ENCODE data around the gene RBM28.

RBM28 gene

GRCh38 chr7:128349466-128349825, 5.7 kb upstream of the RBM28 start:
- H3K27me3 Mint-ChIP-seq: peaks cover 21% of the 10 kb centered on the region
- no peaks in the 10 kb centered on the region for H3K36me3 Mint-ChIP-seq
- no peaks in the 10 kb centered on the region for H3K4me1 Mint-ChIP-seq
- DNase-seq (ENCODE audit: low spot score in 2 of 2) (no peak), ATAC-seq (ENCODE audit: low read depth) (no peak)
- H3K27ac Mint-ChIP-seq: no peak overlapping the region
- no peaks in the 10 kb centered on the region for H3K9me3 Mint-ChIP-seq
- H3K4me3 Mint-ChIP-seq: no peak overlapping the region

- DNase-seq (ENCODE audit: low spot score in 2 of 2): no peak
These were observed 4.0 kb upstream of the RBM28 start for GRCh38 chr7:128347647-128348097.

DNA sequence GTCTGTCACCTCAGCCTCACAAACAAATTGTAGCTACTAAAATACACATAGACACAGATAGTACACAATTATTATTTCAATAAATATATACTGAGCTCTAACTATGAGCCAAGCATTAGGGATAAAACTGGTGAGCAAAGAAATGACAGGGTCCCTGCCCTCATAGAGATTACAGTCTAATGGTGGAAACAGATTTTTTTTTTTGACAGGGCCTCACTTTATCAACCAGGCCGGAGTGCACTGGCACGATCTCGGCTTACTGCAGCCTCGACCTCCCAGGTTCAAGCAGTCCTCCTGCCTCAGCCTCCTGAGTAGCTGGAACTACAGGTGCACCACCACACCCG, 695 bp upstream of the RBM28 start:
- peaks cover 6% of the 10 kb centered on the region for H3K27me3 Mint-ChIP-seq
- H3K27ac Mint-ChIP-seq: no peak overlapping the region

More at GRCh38 chr7:128347647-128348097, 4.0 kb upstream of the RBM28 start:
- Mint-ChIP-seq H3K27me3 (peaks cover 9% of the 10 kb centered on the region), H3K36me3 (no peaks in the 10 kb centered on the region), H3K27ac (no peak overlapping the region), H3K4me1 (peaks cover 4% of the 10 kb centered on the region), H3K4me3 (no peak overlapping the region), H3K9me3 (no peaks in the 10 kb centered on the region)
- no peak for ATAC-seq (ENCODE audit: low read depth)

GRCh38 chr7:128341733-128342132, 2.0 kb downstream of the RBM28 start:
- H3K9me3 Mint-ChIP-seq: no peaks in the 10 kb centered on the region
- peaks cover 15% of the 10 kb centered on the region for H3K36me3 Mint-ChIP-seq
- no peak for ATAC-seq (ENCODE audit: low read depth)
- H3K4me3 Mint-ChIP-seq: no peak overlapping the region
- DNase-seq (ENCODE audit: low spot score in 2 of 2): no peak
- peaks cover 20% of the 10 kb centered on the region for H3K4me1 Mint-ChIP-seq
- no peaks in the 10 kb centered on the region for H3K27me3 Mint-ChIP-seq
- no peak overlapping the region for H3K27ac Mint-ChIP-seq

More for the DNA sequence above, 695 bp upstream of the RBM28 start:
- Mint-ChIP-seq H3K9me3 (no peaks in the 10 kb centered on the region), H3K4me1 (peaks cover 20% of the 10 kb centered on the region), H3K4me3 (no peak overlapping the region), H3K36me3 (peaks cover 6% of the 10 kb centered on the region)
- no peak for ATAC-seq (ENCODE audit: low read depth)
- no peak for DNase-seq (ENCODE audit: low spot score in 2 of 2)

- no peaks in the 10 kb centered on the region for H3K27me3 Mint-ChIP-seq
- DNase-seq (ENCODE audit: low spot score in 2 of 2): no peak
- no peak for ATAC-seq (ENCODE audit: low read depth)
- H3K27ac Mint-ChIP-seq: no peak overlapping the region
- peaks cover 4% of the 10 kb centered on the region for H3K4me1 Mint-ChIP-seq
- H3K9me3 Mint-ChIP-seq: no peaks in the 10 kb centered on the region
- peaks cover 45% of the 10 kb centered on the region for H3K36me3 Mint-ChIP-seq
- no peak overlapping the region for H3K4me3 Mint-ChIP-seq
These were observed 8.0 kb downstream of the RBM28 start for GRCh38 chr7:128335730-128336129.

- no peak for DNase-seq (ENCODE audit: low spot score in 2 of 2)
- no peaks in the 10 kb centered on the region for H3K27me3 Mint-ChIP-seq
- H3K4me1 Mint-ChIP-seq: peaks cover 2% of the 10 kb centered on the region
- H3K9me3 Mint-ChIP-seq: no peaks in the 10 kb centered on the region
- H3K27ac Mint-ChIP-seq: no peak overlapping the region
- H3K36me3 Mint-ChIP-seq: peaks cover 43% of the 10 kb centered on the region
- ATAC-seq (ENCODE audit: low read depth): no peak
- no peak overlapping the region for H3K4me3 Mint-ChIP-seq
These were observed 19.4 kb downstream of the RBM28 start for GRCh38 chr7:128324368-128324680.

DNA sequence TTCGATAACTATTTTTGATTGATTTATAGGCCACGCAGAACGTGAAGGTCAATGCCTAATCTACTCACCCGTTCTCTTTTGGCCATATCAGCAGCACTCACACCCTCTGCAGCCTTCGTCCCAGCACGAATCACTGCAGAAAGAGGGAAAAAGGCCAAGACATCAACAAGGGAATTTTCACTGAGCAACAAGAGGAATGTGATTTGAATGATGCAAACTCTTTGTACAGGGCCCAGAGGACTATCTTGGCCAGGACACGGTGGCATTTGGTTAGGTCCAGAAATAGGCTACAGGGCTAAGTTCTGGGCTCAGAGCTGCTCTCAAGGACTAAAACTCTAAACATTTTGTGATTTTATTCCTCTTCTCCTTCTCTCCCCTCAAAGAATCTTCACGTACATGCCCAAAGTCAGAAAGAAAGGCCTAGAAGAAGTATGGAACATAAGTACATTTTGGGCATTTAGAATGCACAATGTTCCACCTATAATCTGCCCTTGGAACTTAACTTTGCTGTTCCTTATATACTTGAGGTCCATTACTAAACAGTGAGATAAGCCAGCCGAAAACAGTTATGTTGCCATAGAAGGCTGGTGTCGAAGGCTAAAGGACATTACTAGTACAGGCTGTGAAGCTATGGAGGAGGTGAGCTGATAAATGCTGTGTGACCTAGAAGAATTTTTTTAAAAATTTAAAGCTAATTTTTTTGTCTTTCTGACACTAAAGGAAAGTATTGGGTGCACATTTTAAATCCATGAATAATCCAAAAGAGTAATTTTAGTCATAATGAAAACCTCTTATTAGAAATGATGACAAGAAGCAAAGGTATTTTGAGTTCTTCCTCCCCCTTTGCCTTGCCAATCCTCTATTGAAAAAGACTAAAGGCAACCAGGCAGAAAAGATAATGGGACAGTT, 20.0 kb downstream of the RBM28 start:
- ATAC-seq (ENCODE audit: low read depth) (no peak), DNase-seq (ENCODE audit: low spot score in 2 of 2) (no peak)
- Mint-ChIP-seq H3K4me3 (no peak overlapping the region), H3K27ac (peak overlapping the region; percentile 31), H3K4me1 (peaks cover 2% of the 10 kb centered on the region), H3K9me3 (no peaks in the 10 kb centered on the region), H3K27me3 (no peaks in the 10 kb centered on the region), H3K36me3 (peaks cover 48% of the 10 kb centered on the region)

DNA sequence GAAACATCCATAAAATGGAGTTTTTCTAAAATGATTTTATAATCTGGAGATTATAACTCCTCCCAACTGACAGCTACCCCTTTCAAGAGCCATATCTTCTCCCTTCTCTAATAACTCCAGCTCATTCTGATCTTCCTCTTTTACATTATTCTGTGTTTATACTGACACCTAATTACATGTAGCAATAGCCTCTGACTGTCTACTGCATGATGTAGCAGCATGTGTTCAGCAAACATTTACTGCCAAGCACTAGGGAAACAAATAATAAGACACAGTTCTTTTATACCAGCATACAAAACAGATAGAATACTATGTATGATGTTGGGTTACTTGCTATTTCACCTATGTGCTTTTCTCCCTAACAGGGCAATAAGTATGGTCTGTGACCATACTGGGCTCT, 20.7 kb downstream of the RBM28 start:
- H3K36me3 Mint-ChIP-seq: peaks cover 49% of the 10 kb centered on the region

DNA sequence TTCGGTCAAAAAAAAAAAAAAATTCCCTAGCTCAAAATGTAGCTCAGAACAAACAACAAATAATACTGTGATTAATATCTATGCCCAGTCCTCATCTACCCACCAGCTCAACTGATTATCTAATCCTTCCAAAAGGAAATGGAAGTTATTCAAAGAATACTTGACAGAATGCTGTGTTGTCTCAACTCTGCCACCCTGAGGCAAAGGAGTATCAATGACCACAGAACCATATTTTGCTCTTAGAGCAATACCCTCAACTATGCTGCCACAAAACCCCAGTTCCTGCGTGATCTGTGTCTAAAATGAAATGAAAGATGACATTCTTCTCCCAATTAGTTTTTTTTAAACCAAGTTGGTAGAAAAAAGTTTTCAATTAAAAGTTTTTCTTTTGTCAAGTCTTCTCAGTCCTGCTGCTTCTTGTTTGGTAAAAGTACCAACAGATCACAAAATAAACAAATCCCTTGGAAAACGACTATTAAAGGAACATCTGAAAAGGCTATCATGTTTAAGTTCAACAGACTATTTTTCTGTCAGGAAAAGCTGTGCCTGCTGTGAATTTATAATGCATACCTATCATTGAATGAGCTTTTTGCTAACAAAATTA, 21.6 kb downstream of the RBM28 start:
- Mint-ChIP-seq H3K27ac (peak overlapping the region; percentile 14), H3K9me3 (no peaks in the 10 kb centered on the region)

More for the DNA sequence above, 20.7 kb downstream of the RBM28 start:
- no peak for ATAC-seq (ENCODE audit: low read depth)
- Mint-ChIP-seq H3K27me3 (no peaks in the 10 kb centered on the region), H3K9me3 (no peaks in the 10 kb centered on the region), H3K4me1 (peaks cover 2% of the 10 kb centered on the region), H3K27ac (peak overlapping the region; percentile 19), H3K4me3 (no peak overlapping the region)
- no peak for DNase-seq (ENCODE audit: low spot score in 2 of 2)

DNA sequence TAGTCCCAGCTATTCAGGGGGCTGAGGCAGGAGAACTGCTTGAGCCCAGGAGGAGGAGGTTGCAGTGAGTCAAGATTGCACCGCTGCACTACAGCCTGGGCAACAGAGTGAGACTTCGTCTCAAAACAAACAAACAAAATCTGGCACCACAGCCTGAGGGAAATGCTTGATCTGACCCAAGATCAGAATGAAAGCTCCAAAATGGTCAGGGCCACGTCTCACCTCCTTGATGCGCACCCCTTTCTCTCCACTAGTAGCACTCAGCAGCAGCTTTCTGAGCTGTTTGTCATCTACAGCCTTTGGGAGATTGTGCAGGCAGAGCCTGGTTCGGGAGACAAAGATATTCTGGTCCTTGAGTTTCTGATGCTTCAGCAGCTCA, 22.7 kb downstream of the RBM28 start:
- ATAC-seq (ENCODE audit: low read depth): no peak
- Mint-ChIP-seq H3K4me1 (peaks cover 2% of the 10 kb centered on the region), H3K36me3 (peaks cover 56% of the 10 kb centered on the region), H3K27me3 (no peaks in the 10 kb centered on the region), H3K9me3 (no peaks in the 10 kb centered on the region), H3K27ac (no peak overlapping the region), H3K4me3 (no peak overlapping the region)
- DNase-seq (ENCODE audit: low spot score in 2 of 2): no peak

More for the DNA sequence above, 21.6 kb downstream of the RBM28 start:
- H3K27me3 Mint-ChIP-seq: no peaks in the 10 kb centered on the region
- DNase-seq (ENCODE audit: low spot score in 2 of 2): no peak
- peaks cover 2% of the 10 kb centered on the region for H3K4me1 Mint-ChIP-seq
- H3K4me3 Mint-ChIP-seq: no peak overlapping the region
- ATAC-seq (ENCODE audit: low read depth): peak; percentile 26
- H3K36me3 Mint-ChIP-seq: peaks cover 53% of the 10 kb centered on the region

GRCh38 chr7:128318691-128319090, 25.0 kb downstream of the RBM28 start:
- H3K27ac Mint-ChIP-seq: peak overlapping the region; percentile 17

DNA sequence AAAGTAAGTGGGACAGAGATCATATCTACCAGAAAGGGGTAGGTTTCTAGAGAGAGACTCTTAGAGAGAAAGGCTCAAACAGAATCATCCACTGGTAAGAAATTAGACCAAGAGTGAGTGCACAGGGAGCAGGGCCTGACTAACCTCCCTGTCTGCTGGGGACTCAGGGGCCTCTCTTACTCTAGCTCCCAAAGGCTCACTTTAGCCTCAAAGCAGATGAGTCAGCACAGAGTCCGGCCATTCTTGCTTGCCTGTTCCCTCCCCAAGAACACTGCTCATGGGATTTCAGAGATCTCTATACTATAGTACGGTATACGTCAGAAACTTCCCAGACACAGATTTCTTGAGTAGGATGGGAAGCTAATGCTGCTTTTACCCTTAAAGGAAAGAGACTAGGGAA, 32.7 kb downstream of the RBM28 start:
- H3K9me3 Mint-ChIP-seq: no peaks in the 10 kb centered on the region
- H3K4me1 Mint-ChIP-seq: no peaks in the 10 kb centered on the region
- no peak overlapping the region for H3K4me3 Mint-ChIP-seq
- peaks cover 55% of the 10 kb centered on the region for H3K36me3 Mint-ChIP-seq
- no peak for ATAC-seq (ENCODE audit: low read depth)
- DNase-seq (ENCODE audit: low spot score in 2 of 2): no peak
- no peaks in the 10 kb centered on the region for H3K27me3 Mint-ChIP-seq
- H3K27ac Mint-ChIP-seq: no peak overlapping the region

More at GRCh38 chr7:128318691-128319090, 25.0 kb downstream of the RBM28 start:
- no peaks in the 10 kb centered on the region for H3K27me3 Mint-ChIP-seq
- no peak for ATAC-seq (ENCODE audit: low read depth)
- no peak for DNase-seq (ENCODE audit: low spot score in 2 of 2)
- no peaks in the 10 kb centered on the region for H3K9me3 Mint-ChIP-seq
- peaks cover 2% of the 10 kb centered on the region for H3K4me1 Mint-ChIP-seq
- H3K4me3 Mint-ChIP-seq: no peak overlapping the region
- peaks cover 61% of the 10 kb centered on the region for H3K36me3 Mint-ChIP-seq

GRCh38 chr7:128310499-128310898, 33.2 kb downstream of the RBM28 start:
- no peak overlapping the region for H3K4me3 Mint-ChIP-seq
- peaks cover 55% of the 10 kb centered on the region for H3K36me3 Mint-ChIP-seq
- H3K4me1 Mint-ChIP-seq: no peaks in the 10 kb centered on the region
- H3K27me3 Mint-ChIP-seq: no peaks in the 10 kb centered on the region
- no peak for ATAC-seq (ENCODE audit: low read depth)
- no peaks in the 10 kb centered on the region for H3K9me3 Mint-ChIP-seq
- DNase-seq (ENCODE audit: low spot score in 2 of 2): no peak
- no peak overlapping the region for H3K27ac Mint-ChIP-seq

DNA sequence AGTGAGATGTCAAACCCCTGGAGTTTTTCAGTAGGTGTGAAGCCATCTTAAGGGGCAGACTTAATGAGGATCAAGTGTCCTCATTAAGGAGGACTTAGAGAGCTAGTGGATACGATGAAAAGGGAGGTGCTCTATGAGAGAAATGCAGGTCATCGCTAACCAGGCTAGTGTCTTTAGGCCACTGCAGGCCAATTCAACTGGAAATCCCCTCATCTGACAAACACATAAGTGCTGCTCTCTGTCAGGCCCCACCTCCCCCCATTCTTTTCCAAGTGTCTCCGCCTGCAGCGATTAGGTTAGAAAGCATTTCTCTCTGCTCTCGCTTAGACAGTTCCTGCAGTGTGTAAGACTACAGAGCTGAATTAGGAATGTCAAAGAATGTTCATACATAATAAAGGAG, 33.7 kb downstream of the RBM28 start:
- Mint-ChIP-seq H3K36me3 (peaks cover 52% of the 10 kb centered on the region), H3K27me3 (no peaks in the 10 kb centered on the region), H3K27ac (no peak overlapping the region), H3K4me3 (no peak overlapping the region), H3K9me3 (no peaks in the 10 kb centered on the region), H3K4me1 (no peaks in the 10 kb centered on the region)
- no peak for ATAC-seq (ENCODE audit: low read depth)
- DNase-seq (ENCODE audit: low spot score in 2 of 2): no peak

GRCh38 chr7:128309124-128309523, 34.6 kb downstream of the RBM28 start:
- Mint-ChIP-seq H3K4me3 (no peak overlapping the region), H3K27me3 (no peaks in the 10 kb centered on the region), H3K27ac (no peak overlapping the region), H3K36me3 (peaks cover 46% of the 10 kb centered on the region), H3K9me3 (no peaks in the 10 kb centered on the region), H3K4me1 (no peaks in the 10 kb centered on the region)
- ATAC-seq (ENCODE audit: low read depth): no peak
- no peak for DNase-seq (ENCODE audit: low spot score in 2 of 2)

Measured in memory B cell (primary cell).